T-helper 22 cell (primary cell): ENCODE results near the gene PCDHB2.
A peak's percentile ranks its signal among the peaks of the same experiment; 100 is the strongest.
"Not testable (repeated sequence)": the region's sequence is repeated elsewhere in the genome, so short reads cannot be mapped to it uniquely, and the experiment has no call there.

Experiments
- DNase-seq: peaks from one replicate; pipeline ENCODE4 v3.0.0-alpha.2; 2020; ENCODE audit warnings: low read depth

PCDHB2 gene

DNA sequence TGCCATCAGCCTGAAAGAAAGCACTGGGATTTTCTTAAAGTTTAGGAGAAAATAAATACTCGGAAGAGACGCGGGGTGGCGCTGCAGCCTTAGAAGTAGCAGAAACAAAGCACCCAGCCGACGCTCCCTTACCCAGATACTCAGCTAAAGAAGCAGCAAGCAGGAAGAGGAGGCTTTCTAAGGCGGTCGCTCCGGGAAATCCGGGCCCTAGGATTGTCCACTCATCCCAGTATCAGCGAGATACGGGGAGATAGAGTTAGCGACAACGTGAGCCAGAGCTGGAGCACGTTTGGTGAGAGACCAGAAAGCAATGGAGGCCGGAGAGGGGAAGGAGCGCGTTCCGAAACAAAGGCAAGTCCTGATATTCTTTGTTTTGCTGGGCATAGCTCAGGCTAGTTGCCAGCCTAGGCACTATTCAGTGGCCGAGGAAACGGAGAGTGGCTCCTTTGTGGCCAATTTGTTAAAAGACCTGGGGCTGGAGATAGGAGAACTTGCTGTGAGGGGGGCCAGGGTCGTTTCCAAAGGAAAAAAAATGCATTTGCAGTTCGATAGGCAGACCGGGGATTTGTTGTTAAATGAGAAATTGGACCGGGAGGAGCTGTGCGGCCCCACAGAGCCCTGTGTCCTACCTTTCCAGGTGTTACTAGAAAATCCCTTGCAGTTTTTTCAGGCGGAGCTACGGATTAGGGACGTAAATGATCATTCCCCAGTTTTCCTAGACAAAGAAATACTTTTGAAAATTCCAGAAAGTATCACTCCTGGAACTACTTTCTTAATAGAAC is at the start of gene PCDHB2:
PCDHB2 (plus strand) TSS at position 135 of the 782 bp plus-strand sequence; CDS start at position 311, 176 bp downstream.
- no peak for DNase-seq

- no peak for DNase-seq
These were observed 43.5 kb upstream of the PCDHB2 start, which contains the start of gene PCDHB1 for GRCh38 chr5:141050622-141051520. TSS of gene PCDHB1 (plus strand) at chr5:141051374. CDS start at chr5:141051471, 97 bp downstream.

GRCh38 chr5:141051521-141051866 is 42.9 kb upstream of the PCDHB2 start:
- no peak for DNase-seq

DNA sequence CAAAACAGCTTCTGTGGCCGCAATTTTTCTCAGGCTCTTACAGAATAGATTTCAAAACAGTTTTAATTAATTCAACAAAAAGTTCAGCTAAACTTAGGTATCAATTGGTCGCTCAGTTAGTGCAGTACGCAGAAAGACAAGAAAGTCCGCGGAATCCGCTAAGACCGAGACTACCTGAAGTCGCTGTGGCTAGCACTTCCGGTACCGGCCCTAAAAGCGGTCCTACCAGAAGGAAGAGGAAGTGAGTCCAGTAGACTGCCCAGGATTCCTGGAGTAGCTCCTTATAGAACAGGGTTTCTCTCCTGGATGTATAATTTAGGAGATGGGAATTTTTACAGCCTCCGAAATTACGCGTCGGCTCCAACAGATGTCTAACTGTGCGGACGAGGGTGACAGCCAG is 16.6 kb upstream of the PCDHB2 start:
- no peak for DNase-seq

- DNase-seq = no peak
These were observed 12.2 kb upstream of the PCDHB2 start for GRCh38 chr5:141082228-141082627.

GRCh38 chr5:141084487-141084989 is 9.9 kb upstream of the PCDHB2 start:
- DNase-seq = peak; percentile 5

DNA sequence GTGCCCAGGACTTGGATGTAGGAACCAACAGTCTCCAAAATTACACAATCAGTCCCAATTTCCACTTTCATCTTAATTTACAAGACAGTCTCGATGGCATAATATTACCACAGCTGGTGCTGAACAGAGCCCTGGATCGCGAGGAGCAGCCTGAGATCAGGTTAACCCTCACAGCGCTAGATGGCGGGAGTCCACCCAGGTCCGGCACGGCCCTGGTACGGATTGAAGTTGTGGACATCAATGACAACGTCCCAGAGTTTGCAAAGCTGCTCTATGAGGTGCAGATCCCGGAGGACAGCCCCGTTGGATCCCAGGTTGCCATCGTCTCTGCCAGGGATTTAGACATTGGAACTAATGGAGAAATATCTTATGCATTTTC is 837 bp downstream of the PCDHB2 start:
- DNase-seq = no peak

- not testable (repeated sequence) for DNase-seq
These were observed 1.8 kb downstream of the PCDHB2 start for GRCh38 chr5:141096181-141096580.

- not testable (repeated sequence) for DNase-seq
These were observed 2.2 kb downstream of the PCDHB2 start for GRCh38 chr5:141096586-141096985.

- DNase-seq = no peak
These were observed 5.9 kb downstream of the PCDHB2 start, which contains the start of gene PCDHB3 for GRCh38 chr5:141100243-141100805. TSS of gene PCDHB3 (plus strand) at chr5:141100473. CDS start at chr5:141100650, 177 bp downstream.

GRCh38 chr5:141101059-141101458 is 6.6 kb downstream of the PCDHB2 start:
- DNase-seq = no peak

- not testable (repeated sequence) for DNase-seq
These were observed 7.7 kb downstream of the PCDHB2 start for GRCh38 chr5:141102070-141102469.

- not testable (repeated sequence) for DNase-seq
These were observed 8.1 kb downstream of the PCDHB2 start for GRCh38 chr5:141102471-141102870.

DNA sequence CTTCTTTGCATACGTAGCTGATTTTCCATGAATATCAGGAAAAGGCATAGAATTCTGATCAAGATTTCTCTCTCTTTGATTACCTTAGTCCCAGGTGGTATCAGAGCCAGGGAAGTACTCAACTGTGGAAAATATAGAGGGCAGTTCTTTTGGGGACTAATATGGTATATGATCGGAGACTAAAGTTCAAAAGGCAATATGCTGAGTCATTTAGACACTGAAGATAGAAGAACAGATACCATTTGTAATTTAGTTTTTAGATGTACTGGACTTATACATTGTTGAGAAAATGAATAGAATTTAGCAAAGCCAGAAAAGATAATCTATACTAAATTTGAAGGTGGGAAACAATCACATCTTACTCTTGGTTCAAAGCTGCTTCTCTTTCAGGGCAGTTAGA is 10.9 kb downstream of the PCDHB2 start:
- no peak for DNase-seq

DNA sequence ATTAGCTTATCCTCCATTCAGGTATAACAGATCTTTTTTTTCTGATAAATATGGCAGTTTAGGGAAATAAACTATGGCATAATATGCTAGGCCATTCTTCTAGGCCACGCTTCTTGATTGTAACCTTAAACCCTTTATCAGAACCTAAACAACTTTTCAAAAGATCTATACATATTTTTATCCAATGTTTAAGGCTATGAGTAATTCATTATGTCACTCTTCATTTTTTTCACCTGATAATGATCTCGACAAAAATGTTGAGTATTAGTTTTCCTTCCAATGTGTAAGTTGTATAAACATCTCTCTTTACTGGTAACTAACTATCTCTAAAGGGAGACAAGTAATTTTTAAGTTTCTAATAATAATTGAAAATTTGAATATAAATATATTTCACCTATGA is 24.8 kb downstream of the PCDHB2 start:
- no peak for DNase-seq

DNA sequence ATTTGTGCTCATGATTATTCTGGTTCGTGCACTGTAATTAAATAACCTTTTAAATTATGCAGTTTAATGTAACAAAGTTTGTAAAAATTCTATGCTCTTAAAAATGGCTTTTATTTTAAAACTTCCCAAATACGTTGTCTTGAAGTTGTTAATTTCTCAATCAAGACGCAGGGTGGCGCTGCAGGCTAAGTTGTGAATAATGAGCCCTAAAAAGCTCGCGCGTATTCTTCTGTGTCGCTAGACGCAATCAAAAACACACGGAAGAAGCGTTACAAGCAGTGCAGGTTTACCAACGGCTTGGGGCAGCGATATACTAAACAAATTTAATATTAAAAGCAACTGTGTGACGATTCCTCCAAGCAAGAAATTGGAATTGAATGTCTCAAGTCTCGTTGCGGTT is 27.1 kb downstream of the PCDHB2 start, which contains the start of gene PCDHB4:
PCDHB4 (plus strand) TSS at position 256 of the 400 bp plus-strand sequence. CDS start 181 bp downstream, outside the sequence.
- DNase-seq = no peak

GRCh38 chr5:141121985-141122384 is 27.6 kb downstream of the PCDHB2 start:
- no peak for DNase-seq

GRCh38 chr5:141123396-141124135 is 29.2 kb downstream of the PCDHB2 start:
- DNase-seq = not testable (repeated sequence)

- DNase-seq = no peak
These were observed 32.9 kb downstream of the PCDHB2 start for GRCh38 chr5:141127305-141127704.

DNA sequence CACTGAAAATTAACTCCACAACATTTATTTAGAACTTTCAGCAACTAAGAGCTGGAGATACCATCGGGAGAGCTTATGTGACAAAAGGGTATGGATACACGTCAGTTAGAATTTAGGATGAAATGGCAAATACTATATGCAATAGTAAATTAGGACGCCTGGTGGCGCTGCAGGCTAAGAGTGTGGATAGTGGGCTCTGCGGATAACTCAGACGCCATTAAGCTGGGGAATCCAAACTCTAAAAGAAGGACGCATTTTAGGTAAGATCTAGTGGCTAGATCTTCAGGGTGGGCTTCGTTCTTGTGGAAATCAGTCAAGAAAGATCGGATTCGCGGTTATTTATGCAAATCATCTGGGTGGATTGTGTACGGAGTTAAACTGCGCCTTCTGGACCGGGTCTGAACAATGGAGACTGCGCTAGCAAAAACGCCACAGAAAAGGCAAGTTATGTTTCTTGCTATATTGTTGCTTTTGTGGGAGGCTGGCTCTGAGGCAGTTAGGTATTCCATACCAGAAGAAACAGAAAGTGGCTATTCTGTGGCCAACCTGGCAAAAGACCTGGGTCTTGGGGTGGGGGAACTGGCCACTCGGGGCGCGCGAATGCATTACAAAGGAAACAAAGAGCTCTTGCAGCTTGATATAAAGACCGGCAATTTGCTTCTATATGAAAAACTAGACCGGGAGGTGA is 40.8 kb downstream of the PCDHB2 start, which contains the start of gene PCDHB5:
PCDHB5 (plus strand) TSS at position 177 of the 688 bp plus-strand sequence; CDS start at position 406, 229 bp downstream.
- no peak for DNase-seq
